ENCODE data around the gene HABP4. TPM values are rescaled to one million over a fixed set of nuclear protein-coding genes. Genes with fewer than 3 reads are reported as not detected.

Gene HABP4
- total RNA-seq, 3 donors from 2014 or later (not counting 1 experiment from before 2014, with no cell fraction given): 3.0 to 3.9 (median 3.6) TPM

DNA sequence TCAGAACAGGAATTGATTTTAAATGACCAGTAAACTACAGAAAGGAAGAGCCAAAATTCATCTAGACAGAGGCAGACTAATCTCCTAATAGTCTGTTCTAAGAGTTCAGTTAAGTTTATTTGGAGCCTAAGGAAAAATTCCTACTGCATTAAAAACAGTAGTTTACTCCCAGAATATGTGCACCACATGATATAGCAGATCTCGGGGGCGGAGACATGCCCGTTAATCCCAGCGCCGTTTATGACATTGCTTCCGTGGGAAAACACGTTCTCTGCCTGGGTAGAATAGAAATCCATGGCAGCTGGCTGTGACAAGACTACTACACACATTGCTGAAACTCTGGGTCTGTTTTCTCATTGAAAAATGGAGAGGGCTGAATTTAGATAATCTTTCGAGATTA lies 11.4 kb downstream of the HABP4 start:
- H3K9me3 Mint-ChIP-seq: no peaks in the 10 kb centered on the region
- Histone ChIP-seq H3K4me3 (ENCODE audit: low read length) (no peak overlapping the region), H3K9me3 (ENCODE audit: control insufficient read depth, insufficient read depth, low read length) (no peaks in the 10 kb centered on the region), H3K27ac (ENCODE audit: low read length) (no peak overlapping the region), H3K27me3 (ENCODE audit: control insufficient read depth, insufficient read depth, low read length) (no peaks in the 10 kb centered on the region), H3K4me1 (ENCODE audit: control insufficient read depth, insufficient read depth, low read length) (no peaks in the 10 kb centered on the region), H3K36me3 (ENCODE audit: control insufficient read depth, insufficient read depth, low read length) (no peaks in the 10 kb centered on the region)
- peaks cover 6% of the 10 kb centered on the region for H3K36me3 Mint-ChIP-seq
- no peaks in the 10 kb centered on the region for H3K27me3 Mint-ChIP-seq (ENCODE audit: low read depth in 2 of 2)
- no peak for DNase-seq
- no peaks in the 10 kb centered on the region for H3K4me1 Mint-ChIP-seq
- 98% methylated on average over 7 of the region's 8 CpGs for WGBS (ENCODE audit: insufficient coverage)
- ATAC-seq: no peak
- no peak for TF ChIP-seq CTCF (IDR thresholded peaks at IDR 0.05)
- H3K27ac Mint-ChIP-seq: no peak overlapping the region
- H3K4me3 Mint-ChIP-seq: no peak overlapping the region
- intact Hi-C loops (cut with micrococcal nuclease): no loop called here

DNA sequence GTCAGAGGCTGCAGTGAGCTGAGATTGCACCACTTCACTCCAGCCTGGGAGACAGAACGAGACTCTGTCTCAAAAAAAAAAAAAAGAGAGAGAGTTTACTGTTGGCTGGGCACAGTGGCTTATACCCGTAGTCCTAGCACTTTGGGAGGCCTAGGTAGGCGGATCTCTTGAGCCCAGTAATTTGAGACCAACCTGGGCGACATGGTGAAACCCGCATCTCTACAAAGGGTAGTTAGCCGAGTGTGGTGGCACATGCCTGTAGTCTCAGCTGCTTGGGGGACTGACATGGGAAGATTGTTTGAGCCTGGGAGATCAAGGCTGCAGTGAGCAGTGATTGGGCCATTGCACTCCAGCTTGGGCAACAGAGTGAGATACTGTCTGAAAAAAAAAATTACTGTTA lies 12.6 kb downstream of the HABP4 start:
- Histone ChIP-seq H3K27ac (ENCODE audit: low read length) (no peak overlapping the region), H3K4me1 (ENCODE audit: control insufficient read depth, insufficient read depth, low read length) (no peaks in the 10 kb centered on the region), H3K4me3 (ENCODE audit: low read length) (no peak overlapping the region), H3K36me3 (ENCODE audit: control insufficient read depth, insufficient read depth, low read length) (no peaks in the 10 kb centered on the region), H3K27me3 (ENCODE audit: control insufficient read depth, insufficient read depth, low read length) (no peaks in the 10 kb centered on the region), H3K9me3 (ENCODE audit: control insufficient read depth, insufficient read depth, low read length) (no peaks in the 10 kb centered on the region)
- Mint-ChIP-seq H3K9me3 (no peaks in the 10 kb centered on the region), H3K27me3 (ENCODE audit: low read depth in 2 of 2) (no peaks in the 10 kb centered on the region), H3K36me3 (peaks cover 6% of the 10 kb centered on the region), H3K4me1 (no peaks in the 10 kb centered on the region), H3K4me3 (no peak overlapping the region), H3K27ac (no peak overlapping the region)
- no peak for ATAC-seq
- 94% methylated on average over 6 of the region's 6 CpGs for WGBS (ENCODE audit: insufficient coverage)
- no peak for TF ChIP-seq CTCF (IDR thresholded peaks at IDR 0.05)
- DNase-seq: no peak
- intact Hi-C loops (cut with micrococcal nuclease): no loop called here

DNA sequence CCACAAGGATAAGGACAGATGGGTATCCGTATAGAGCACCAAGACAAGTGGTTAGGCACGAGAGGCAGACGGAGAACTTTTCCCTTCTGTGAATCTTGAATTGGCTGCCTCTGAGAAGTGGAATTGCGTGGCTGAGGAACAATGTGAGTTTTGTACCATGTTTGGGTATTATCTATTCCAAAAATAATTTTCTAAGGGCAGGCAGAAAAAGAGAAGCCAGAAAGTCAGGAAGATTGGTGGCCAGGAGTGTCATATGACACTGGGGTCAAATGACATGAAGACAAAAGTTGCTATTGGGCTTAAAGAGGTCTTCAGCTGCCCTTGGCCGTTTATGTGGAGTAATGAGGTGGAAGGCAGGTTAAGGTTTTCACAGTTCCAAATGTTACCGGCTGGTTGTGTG lies 14.5 kb downstream of the HABP4 start:
- DNase-seq: no peak
- no peak overlapping the region for H3K27ac Mint-ChIP-seq
- Histone ChIP-seq H3K27ac (ENCODE audit: low read length) (no peak overlapping the region), H3K9me3 (ENCODE audit: control insufficient read depth, insufficient read depth, low read length) (no peaks in the 10 kb centered on the region), H3K4me1 (ENCODE audit: control insufficient read depth, insufficient read depth, low read length) (no peaks in the 10 kb centered on the region), H3K4me3 (ENCODE audit: low read length) (no peak overlapping the region), H3K27me3 (ENCODE audit: control insufficient read depth, insufficient read depth, low read length) (no peaks in the 10 kb centered on the region), H3K36me3 (ENCODE audit: control insufficient read depth, insufficient read depth, low read length) (peaks cover 2% of the 10 kb centered on the region)
- no peak overlapping the region for H3K4me3 Mint-ChIP-seq
- TF ChIP-seq CTCF (IDR thresholded peaks at IDR 0.05): no peak
- H3K4me1 Mint-ChIP-seq: no peaks in the 10 kb centered on the region
- H3K9me3 Mint-ChIP-seq: no peaks in the 10 kb centered on the region
- ATAC-seq: no peak
- H3K27me3 Mint-ChIP-seq (ENCODE audit: low read depth in 2 of 2): no peaks in the 10 kb centered on the region
- WGBS (ENCODE audit: insufficient coverage): 96% methylated on average over 5 of the region's 6 CpGs
- intact Hi-C loops (cut with micrococcal nuclease): no loop called here
- H3K36me3 Mint-ChIP-seq: no peaks in the 10 kb centered on the region

DNA sequence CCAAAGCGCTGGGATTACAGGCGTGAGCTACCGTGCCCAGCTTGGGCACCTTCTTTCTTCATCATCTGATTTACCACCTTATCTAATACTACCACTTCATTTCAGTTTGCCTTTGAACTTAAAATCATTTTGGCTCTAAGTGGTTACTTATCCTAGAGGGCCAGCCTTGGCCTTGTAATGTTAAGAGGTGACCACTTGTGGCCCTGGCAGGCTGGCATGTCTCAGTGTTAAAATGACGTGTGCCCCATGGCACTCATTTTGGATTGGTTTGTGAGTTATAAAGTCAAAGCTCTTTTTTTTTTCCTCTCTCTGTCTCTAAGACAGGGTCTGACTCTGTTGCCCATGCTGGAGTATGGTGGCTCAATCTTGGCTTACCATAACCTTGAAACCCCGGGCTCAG lies 17.8 kb downstream of the HABP4 start:
- H3K27me3 Mint-ChIP-seq (ENCODE audit: low read depth in 2 of 2): no peaks in the 10 kb centered on the region
- no peak overlapping the region for H3K4me3 Mint-ChIP-seq
- H3K27ac ChIP-seq (ENCODE audit: low read length): no peak overlapping the region
- H3K9me3 ChIP-seq (ENCODE audit: control insufficient read depth, insufficient read depth, low read length): no peaks in the 10 kb centered on the region
- H3K36me3 Mint-ChIP-seq: no peaks in the 10 kb centered on the region
- no peaks in the 10 kb centered on the region for H3K4me1 Mint-ChIP-seq
- ATAC-seq: no peak
- H3K4me1 ChIP-seq (ENCODE audit: control insufficient read depth, insufficient read depth, low read length): no peaks in the 10 kb centered on the region
- H3K27me3 ChIP-seq (ENCODE audit: control insufficient read depth, insufficient read depth, low read length): no peaks in the 10 kb centered on the region
- H3K9me3 Mint-ChIP-seq: no peaks in the 10 kb centered on the region
- WGBS (ENCODE audit: insufficient coverage): 96% methylated on average over 5 of the region's 5 CpGs
- no peak for TF ChIP-seq CTCF (IDR thresholded peaks at IDR 0.05)
- no peak overlapping the region for H3K4me3 ChIP-seq (ENCODE audit: low read length)
- H3K27ac Mint-ChIP-seq: no peak overlapping the region
- H3K36me3 ChIP-seq (ENCODE audit: control insufficient read depth, insufficient read depth, low read length): peaks cover 8% of the 10 kb centered on the region
- no peak for DNase-seq
- intact Hi-C loops (cut with micrococcal nuclease): no loop called here
